GM19099 (cell line): ENCODE data around the gene BCAT1.
A peak's percentile ranks its signal among the peaks of the same experiment; 100 is the strongest.

Experiments
- POLR2A ChIP-seq: IDR thresholded peaks from 3 replicates; pipeline ENCODE4 v1.6.1; 2011; ENCODE audit warnings: low read depth; ENCODE audit not compliant: insufficient read length; ENCODE audit errors: extremely low read depth

BCAT1 gene, protein sequence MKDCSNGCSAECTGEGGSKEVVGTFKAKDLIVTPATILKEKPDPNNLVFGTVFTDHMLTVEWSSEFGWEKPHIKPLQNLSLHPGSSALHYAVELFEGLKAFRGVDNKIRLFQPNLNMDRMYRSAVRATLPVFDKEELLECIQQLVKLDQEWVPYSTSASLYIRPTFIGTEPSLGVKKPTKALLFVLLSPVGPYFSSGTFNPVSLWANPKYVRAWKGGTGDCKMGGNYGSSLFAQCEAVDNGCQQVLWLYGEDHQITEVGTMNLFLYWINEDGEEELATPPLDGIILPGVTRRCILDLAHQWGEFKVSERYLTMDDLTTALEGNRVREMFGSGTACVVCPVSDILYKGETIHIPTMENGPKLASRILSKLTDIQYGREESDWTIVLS

GRCh38 chr12:24948757-24949722 is at the start of gene BCAT1:
BCAT1 (minus strand) TSS chr12:24949101; CDS start chr12:24948932, 169 bp downstream.
- peak; percentile 57 for TF ChIP-seq POLR2A

- TF ChIP-seq POLR2A, result peak; percentile 27
Observed at GRCh38 chr12:24997970-24998582, 49.2 kb upstream of the BCAT1 start.

DNA sequence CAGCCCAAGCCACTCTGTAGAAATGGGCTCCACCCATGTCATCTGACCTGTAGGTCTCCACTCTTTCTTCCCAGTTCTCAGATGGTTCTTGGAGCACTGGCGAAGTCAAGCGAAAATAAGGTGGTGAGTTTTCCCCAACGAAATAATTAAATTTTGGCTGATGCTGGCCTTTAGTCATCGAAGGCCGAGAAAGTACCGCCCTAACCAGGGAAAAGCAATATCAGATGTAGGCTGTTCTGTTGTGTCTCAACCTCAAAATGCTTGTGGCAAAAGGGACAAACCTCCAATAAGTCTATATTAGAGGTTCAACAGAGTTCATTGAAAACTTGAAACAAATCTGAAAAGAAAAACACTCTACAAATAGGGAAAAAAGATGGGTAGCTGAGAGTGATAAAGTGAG is 48.6 kb upstream of the BCAT1 start:
- TF ChIP-seq POLR2A, result no peak

DNA sequence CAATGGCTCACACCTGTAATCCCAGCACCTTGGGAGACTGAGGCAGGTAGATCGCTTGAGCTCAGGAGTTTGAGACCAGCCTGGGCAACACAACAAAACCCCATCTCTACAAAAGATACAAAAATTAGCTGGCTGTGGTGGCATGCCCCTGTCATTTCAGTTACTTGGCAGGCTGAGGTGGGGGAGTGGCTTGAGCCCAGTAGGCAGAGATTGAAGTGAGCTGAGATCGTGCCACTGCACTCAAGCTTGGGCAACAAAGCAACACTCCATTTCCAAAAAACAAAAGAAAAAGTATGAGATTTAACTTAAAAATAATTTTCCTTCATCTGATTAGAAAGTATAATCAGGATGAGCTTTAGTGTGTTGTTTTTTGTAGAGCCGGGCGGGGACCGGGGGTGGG is 47.9 kb upstream of the BCAT1 start:
- no peak for TF ChIP-seq POLR2A

DNA sequence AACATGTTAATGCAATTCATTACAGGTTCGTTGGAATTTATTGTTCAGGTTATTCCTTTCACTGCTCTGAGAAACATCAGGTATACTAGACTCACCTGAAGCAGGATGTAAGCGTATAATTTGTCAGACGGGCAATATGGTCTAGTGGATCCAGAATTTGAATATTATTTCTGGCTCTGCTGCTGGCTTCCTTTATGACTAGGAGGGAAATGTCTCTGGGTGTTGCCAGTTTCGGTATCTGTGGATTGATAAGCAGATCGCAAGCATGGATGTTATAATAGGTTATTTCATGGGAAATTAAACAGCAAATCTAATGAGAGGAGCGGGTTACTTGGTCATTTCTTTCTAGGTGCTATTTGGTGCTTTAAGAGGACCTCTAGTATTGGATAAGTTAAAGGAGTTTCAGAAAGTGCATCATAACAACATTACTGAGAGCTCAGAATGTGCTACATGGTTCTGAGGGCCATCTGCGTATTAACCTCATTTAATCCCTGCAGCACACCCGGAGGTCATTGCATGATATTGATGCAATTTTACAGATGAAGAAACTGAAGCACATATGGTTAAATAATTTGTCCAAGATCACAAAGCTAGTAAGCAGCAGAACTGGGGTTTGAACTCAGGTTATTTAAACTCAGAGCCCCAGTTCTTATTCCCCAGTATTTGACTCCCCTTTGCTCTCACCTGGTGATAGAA is 47.3 kb upstream of the BCAT1 start:
- no peak for TF ChIP-seq POLR2A

DNA sequence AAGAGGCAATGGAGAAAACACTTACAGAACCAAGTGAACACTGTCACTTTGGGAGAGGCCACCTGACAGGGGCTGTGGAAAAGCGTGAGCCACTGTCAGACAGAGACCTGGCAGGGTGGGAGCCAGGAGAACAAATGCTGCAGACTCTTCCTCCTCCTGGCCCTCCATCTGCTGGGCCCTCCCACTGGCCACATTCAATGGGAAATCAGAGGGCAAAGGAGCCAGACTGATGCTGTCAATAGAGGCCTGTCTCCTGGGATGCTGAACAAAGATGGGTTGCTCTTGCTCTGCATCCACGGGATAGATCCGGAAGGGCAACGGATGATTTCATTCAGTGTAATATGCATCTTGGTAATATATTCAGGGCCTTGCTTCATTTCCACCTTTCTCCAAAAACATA is 44.9 kb upstream of the BCAT1 start:
- TF ChIP-seq POLR2A, result no peak

- no peak for TF ChIP-seq POLR2A
Observed at GRCh38 chr12:24991209-24992049, 42.5 kb upstream of the BCAT1 start.

- TF ChIP-seq POLR2A, result no peak
Observed at GRCh38 chr12:24989216-24989615, 40.3 kb upstream of the BCAT1 start.

- TF ChIP-seq POLR2A, result no peak
Observed at GRCh38 chr12:24982250-24982649, 33.3 kb upstream of the BCAT1 start.

DNA sequence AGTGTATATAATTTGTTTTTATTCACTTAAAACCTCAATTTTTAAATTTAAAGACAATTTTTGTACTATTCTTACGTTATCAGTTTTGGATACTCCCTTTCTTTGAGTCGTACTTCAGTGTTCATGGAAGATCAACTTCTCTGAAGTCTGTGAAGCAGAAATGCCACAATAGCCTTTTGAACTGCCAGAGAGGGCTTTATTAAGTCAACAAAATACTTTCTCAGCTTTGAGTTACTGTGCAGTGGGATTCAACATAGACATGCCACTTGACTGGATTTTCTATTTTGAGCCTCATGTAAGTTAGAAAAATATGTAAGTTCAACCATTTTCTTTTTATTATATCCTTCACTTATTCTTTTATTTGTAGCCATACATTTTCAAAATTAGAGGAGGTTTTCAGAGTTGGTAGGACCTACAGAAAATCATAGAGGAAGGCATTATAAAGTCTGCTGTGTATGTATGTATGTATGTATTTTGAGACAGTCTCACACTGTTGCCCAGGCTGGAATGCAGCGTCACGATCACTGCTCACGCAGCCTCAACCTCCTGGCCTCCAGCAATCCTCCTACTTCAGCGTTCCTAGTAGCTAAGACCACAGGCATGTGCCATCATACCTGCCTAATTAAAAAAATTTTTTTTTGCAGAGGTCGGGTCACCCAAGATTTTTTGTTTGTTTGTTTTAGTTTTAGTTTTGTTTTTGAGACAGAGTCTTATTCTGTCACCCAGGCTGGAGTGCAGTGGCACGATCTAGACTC is 31.3 kb upstream of the BCAT1 start:
- no peak for TF ChIP-seq POLR2A

- no peak for TF ChIP-seq POLR2A
Observed at GRCh38 chr12:24979329-24979728, 30.4 kb upstream of the BCAT1 start.

DNA sequence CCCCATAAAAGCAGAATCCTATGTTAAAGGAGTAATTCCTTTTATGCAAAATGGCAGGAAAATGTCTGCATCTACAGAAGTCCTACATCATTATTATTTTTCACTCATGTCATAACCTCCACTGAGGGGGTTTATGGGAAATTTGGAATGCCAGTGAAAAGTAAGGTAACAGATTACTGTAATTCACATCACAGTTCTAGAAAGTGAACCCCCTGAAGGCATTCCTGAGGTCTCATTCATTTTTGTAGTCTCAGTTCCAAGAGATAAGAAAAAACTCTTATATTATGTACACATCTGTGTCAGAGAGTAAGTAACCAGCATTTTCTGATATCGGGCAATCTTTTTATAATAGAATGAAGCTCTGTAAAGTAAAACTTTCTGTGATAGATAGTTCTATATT is 28.8 kb upstream of the BCAT1 start:
- TF ChIP-seq POLR2A, result no peak

- TF ChIP-seq POLR2A, result no peak
Observed at GRCh38 chr12:24977060-24977459, 28.2 kb upstream of the BCAT1 start.
